Measurements from ENCODE around the gene UNC13A. TPM values are rescaled to one million over a fixed set of nuclear protein-coding genes. Genes with fewer than 3 reads are reported as not detected.

The UNC13A gene
- polyA plus RNA-seq, 3 donors, result 0.01 TPM; not detected in 2

DNA sequence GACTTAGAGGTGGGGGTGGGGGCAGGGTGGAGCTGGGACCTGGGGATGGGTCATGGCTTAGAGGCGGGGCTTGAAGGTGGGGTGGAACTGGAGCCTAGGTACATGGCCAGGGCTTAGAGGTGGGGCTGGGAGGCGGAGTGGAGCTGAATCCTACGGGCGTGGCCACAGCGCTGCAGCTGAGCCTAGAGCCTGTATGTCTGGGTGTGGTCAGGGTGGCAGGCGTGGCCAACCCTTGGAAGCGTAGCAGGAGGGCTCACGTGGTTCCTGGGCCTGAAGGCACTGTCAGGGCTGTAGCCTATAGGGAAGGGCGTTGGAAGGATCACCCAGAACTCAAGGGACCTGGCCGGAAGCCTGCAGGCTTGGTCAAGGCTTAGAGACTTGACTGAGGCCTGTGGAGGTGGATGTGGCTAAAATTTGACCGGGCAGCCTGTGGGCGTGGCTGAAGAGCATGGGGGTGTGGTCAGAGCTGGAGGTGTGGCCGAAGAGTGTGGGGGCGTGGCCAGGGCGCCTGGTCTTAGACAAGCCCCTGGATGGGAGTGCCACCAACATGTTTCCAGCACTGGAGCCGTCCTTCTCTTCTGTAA lies 108.4 kb downstream of the UNC13A start:
- Histone ChIP-seq H3K9ac (ENCODE audit: insufficient read depth, low read length, poor library complexity, severe bottlenecking) (no peak overlapping the region), H4K20me1 (ENCODE audit: insufficient read depth, low read length) (peaks cover 75% of the 10 kb centered on the region), H3K79me2 (ENCODE audit: insufficient read depth, low read length) (peaks cover 7% of the 10 kb centered on the region), H3K36me3 (replicated peaks in 1 of 2; ENCODE audit: control insufficient read depth in 1 of 2, insufficient read depth in 2 of 2, low read length in 2 of 2) (peaks cover 72 to 77% of the 10 kb centered on the region in 2 donors), H3K4me1 (ENCODE audit: control insufficient read depth in 1 of 2, insufficient read depth in 2 of 2, low read length in 2 of 2) (peaks cover 6 to 19% of the 10 kb centered on the region in 2 donors), H3K4me3 (replicated peaks in 1 of 3; ENCODE audit: low read depth in 2 of 3, low read length in 3 of 3) (peak overlapping the region in 1 of 3 experiments; percentile 44), H2AFZ (ENCODE audit: insufficient read depth, low read depth, low read length, poor library complexity, severe bottlenecking) (no peak overlapping the region), H3K27ac (ENCODE audit: low read depth in 1 of 2, low read length in 2 of 2) (peak overlapping the region in 1 of 2 donors; percentile 20), H3K27me3 (ENCODE audit: control insufficient read depth in 2 of 2, insufficient read depth in 2 of 2, low read length in 2 of 2) (no peaks in the 10 kb centered on the region), H3K9me3 (replicated peaks in 1 of 2; ENCODE audit: control insufficient read depth in 1 of 2, insufficient read depth in 1 of 2, low read length in 2 of 2) (no peaks in the 10 kb centered on the region), H3K4me2 (replicated peaks; ENCODE audit: extremely low read depth, low read length, poor library complexity, severe bottlenecking) (peak overlapping the region; percentile 43)
- DNase-seq, result peak; percentile 57 to 61 (median 61)
- Mint-ChIP-seq H3K27ac (peak overlapping the region; percentile 68 to 88 (median 77)), H3K4me1 (peaks cover 11% of the 10 kb centered on the region), H3K36me3 (peaks cover 58 to 82% of the 10 kb centered on the region in 2 donors), H3K9me3 (peaks cover 0 to 2% (median 0%) of the 10 kb centered on the region in 7 donors), H3K4me3 (peak overlapping the region; percentile 63 to 66), H3K27me3 (ENCODE audit: low read depth in 3 of 3) (no peaks in the 10 kb centered on the region)
- intact Hi-C loops (cut with micrococcal nuclease), result loop anchor here in 1 of 2 donors (2.0 kb wide), 1 partner anchor 19 kb away; no protein-coding TSS in a partner anchor
- TF ChIP-seq, protein P1, sequence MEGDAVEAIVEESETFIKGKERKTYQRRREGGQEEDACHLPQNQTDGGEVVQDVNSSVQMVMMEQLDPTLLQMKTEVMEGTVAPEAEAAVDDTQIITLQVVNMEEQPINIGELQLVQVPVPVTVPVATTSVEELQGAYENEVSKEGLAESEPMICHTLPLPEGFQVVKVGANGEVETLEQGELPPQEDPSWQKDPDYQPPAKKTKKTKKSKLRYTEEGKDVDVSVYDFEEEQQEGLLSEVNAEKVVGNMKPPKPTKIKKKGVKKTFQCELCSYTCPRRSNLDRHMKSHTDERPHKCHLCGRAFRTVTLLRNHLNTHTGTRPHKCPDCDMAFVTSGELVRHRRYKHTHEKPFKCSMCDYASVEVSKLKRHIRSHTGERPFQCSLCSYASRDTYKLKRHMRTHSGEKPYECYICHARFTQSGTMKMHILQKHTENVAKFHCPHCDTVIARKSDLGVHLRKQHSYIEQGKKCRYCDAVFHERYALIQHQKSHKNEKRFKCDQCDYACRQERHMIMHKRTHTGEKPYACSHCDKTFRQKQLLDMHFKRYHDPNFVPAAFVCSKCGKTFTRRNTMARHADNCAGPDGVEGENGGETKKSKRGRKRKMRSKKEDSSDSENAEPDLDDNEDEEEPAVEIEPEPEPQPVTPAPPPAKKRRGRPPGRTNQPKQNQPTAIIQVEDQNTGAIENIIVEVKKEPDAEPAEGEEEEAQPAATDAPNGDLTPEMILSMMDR (IDR thresholded peaks at IDR 0.05), result no peak
- WGBS (ENCODE audit: insufficient coverage), result 46% methylated on average over 14 of the region's 16 CpGs

DNA sequence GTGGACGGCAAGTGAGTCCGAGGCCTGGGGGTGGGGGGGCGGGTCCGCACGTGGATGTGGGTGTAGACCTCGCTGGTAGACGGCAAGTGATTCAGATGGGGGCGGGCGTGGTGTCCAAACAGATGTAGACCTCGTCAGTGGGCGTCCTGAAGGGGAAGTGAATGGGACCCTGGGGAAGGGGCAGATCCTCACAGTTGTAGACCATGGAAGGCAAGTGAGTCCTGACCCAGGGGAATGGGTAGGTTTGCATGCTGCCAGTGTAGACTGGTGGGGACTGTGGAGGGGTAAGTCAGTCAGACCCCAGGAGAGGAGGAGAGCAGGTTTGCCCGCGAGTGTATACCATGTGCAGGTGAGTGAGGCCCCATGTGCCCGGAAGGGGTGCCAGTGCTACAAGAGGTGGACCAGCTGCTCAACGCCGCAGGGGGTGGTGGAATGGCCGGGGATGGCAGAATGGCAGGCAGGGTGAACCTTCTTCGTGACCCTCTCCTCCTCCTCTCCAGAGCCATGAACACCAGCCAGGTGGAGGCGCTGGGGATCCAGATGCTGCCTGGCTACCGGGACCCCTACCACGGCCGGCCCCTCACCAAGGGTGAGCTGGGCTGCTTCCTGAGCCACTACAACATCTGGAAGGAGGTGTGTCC lies 110.6 kb downstream of the UNC13A start:
- Histone ChIP-seq H3K9ac (ENCODE audit: insufficient read depth, low read length, poor library complexity, severe bottlenecking) (no peak overlapping the region), H2AFZ (ENCODE audit: insufficient read depth, low read depth, low read length, poor library complexity, severe bottlenecking) (no peak overlapping the region), H3K36me3 (replicated peaks in 1 of 2; ENCODE audit: control insufficient read depth in 1 of 2, insufficient read depth in 2 of 2, low read length in 2 of 2) (peaks cover 83 to 87% of the 10 kb centered on the region in 2 donors), H3K27me3 (ENCODE audit: control insufficient read depth in 2 of 2, insufficient read depth in 2 of 2, low read length in 2 of 2) (no peaks in the 10 kb centered on the region), H3K9me3 (replicated peaks in 1 of 2; ENCODE audit: control insufficient read depth in 1 of 2, insufficient read depth in 1 of 2, low read length in 2 of 2) (no peaks in the 10 kb centered on the region), H3K4me1 (ENCODE audit: control insufficient read depth in 1 of 2, insufficient read depth in 2 of 2, low read length in 2 of 2) (peaks cover 8 to 19% of the 10 kb centered on the region in 2 donors), H3K27ac (ENCODE audit: low read depth in 1 of 2, low read length in 2 of 2) (no peak overlapping the region), H3K4me3 (replicated peaks in 1 of 3; ENCODE audit: low read depth in 2 of 3, low read length in 3 of 3) (no peak overlapping the region), H3K4me2 (replicated peaks; ENCODE audit: extremely low read depth, low read length, poor library complexity, severe bottlenecking) (no peak overlapping the region), H4K20me1 (ENCODE audit: insufficient read depth, low read length) (peaks cover 88% of the 10 kb centered on the region), H3K79me2 (ENCODE audit: insufficient read depth, low read length) (peaks cover 12% of the 10 kb centered on the region)
- WGBS (ENCODE audit: insufficient coverage), result 90% methylated on average over 8 of the region's 22 CpGs
- H3K27me3 Mint-ChIP-seq (ENCODE audit: low read depth in 3 of 3), result peaks cover 0 to 2% (median 0%) of the 10 kb centered on the region in 3 donors
- H3K4me1 Mint-ChIP-seq, result peaks cover 12% of the 10 kb centered on the region
- H3K36me3 Mint-ChIP-seq, result peaks cover 60 to 94% of the 10 kb centered on the region in 2 donors
- H3K27ac Mint-ChIP-seq, result peak overlapping the region in 3 of 7 donors; percentile 34 to 80 (median 62)
- intact Hi-C loops (cut with micrococcal nuclease), result loop anchor here in 1 of 2 donors (2.0 kb wide), 1 partner anchor 17 kb away; no protein-coding TSS in a partner anchor
- no peak overlapping the region for H3K4me3 Mint-ChIP-seq
- peaks cover 0 to 2% (median 0%) of the 10 kb centered on the region in 7 donors for H3K9me3 Mint-ChIP-seq
- TF ChIP-seq, protein P1 (IDR thresholded peaks at IDR 0.05), result no peak
- no peak for DNase-seq

All from CD14-positive monocyte (primary cell).